Keratinocyte (primary cell): ENCODE results near the gene TMOD4.

ENCODE experiments used
- CTCF ChIP-seq, 3 experiments: IDR thresholded peaks in 1 of 3; conservative IDR thresholded peaks in 1 of 3; optimal IDR thresholded peaks in 1 of 3; 2 replicates in 2 of 3; 3 replicates in 1 of 3; pipeline versions ENCODE3 to v1.5.1; 2011; ENCODE audit warnings: low read length in 3 of 3, mild to moderate bottlenecking in 3 of 3, moderate library complexity in 2 of 3, control low read depth in 1 of 3, inconsistent platforms in 1 of 3; ENCODE audit not compliant: insufficient read depth in 2 of 3; ENCODE audit errors: extremely low read depth in 1 of 3
- EZH2 ChIP-seq: IDR thresholded peaks from one replicate; pipeline ENCODE4 v1.6.1; 2012; ENCODE audit warnings: inconsistent platforms, mild to moderate bottlenecking, low read length, moderate library complexity

DNA sequence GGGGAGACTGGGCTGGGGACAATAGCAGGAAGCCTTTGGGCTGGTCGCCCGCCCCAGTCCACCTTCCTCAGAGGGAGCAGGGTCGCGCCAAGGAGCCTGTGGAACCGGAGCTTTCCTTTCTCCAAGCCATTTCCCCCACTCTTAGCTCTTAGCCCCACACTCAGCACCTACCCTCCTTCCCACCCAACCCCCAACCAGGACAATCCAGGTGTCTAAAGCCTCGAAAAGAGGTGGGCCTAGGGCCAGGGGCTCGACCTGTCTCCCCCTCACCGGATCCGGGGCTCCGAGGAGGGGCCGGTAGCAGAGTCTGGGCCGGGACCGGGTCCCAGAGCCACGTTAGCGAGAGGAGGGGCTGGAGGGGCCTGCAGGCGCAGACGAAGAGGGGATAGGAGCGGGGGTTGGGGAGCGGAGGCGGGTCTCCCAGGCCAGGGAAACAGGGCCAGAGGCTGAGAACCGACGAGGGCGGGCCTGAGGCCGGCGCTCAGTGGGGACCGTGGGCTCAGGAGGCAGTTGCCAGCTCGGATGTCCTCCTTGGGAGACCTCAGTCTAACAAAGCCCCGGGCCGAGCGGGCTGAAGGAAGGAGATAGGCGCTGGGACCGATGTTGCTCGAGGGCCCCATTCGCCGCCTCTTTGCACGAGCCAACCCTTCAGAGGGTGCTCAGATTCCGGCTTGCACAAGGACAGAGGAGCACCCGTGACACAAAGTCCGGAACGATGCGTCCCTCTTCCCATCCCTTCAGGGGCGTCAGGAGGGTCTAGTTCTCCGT lies 30.3 kb downstream of the TMOD4 start:
- TF ChIP-seq CTCF (optimal IDR thresholded peaks at IDR 0.05 in 1 of 3, IDR thresholded peaks at IDR 0.05 in 1 of 3, conservative IDR thresholded peaks at IDR 0.05 in 1 of 3; ENCODE audit: extremely low read depth in 1 of 3, insufficient read depth in 2 of 3, low read length in 3 of 3) (no peak), EZH2 (peak; percentile 69)
